Renal cortical epithelial cell (primary cell): ENCODE results near the gene RNF220. TPM values are rescaled to one million over a fixed set of nuclear protein-coding genes. Genes with fewer than 3 reads are reported as not detected.
"Not testable (repeated sequence)": the region's sequence is repeated elsewhere in the genome, so short reads cannot be mapped to it uniquely, and the experiment has no call there.

Experiments
- DNase-seq: peaks from one replicate; pipeline ENCODE4 v3.0.0-alpha.2; 2011; ENCODE audit warnings: low read depth
- total RNA-seq: library from RNA; depleted of rRNA; stranded (reverse); fragments of >200 nt; gene quantifications from 2 replicates; pipeline ENCODE4 v1.2.3, GENCODE V29; 2014

The RNF220 gene
- total RNA-seq, 1 donor from 2014 or later: 78.4 TPM

DNA sequence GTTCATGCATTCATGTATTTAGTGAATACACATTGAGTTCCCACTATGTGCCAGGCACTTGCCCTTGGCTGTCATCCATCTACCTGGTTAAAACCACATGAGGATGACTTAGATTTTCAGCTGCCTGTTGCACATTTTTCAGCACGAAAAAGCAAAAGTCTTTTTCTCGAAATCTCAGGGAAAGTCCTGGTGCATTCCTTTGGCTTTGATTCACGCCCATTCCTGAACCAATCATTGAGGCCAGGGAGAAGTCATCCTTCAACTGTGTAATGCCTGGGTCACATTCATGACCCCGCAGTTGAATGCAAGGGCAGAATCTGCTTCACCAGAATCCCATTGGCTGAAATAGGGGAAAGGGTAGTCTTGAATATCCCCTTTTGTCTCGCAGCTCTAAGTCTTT is 84.4 kb downstream of the RNF220 start:
- DNase-seq: no peak

- DNase-seq: no peak
Observed at GRCh38 chr1:44496541-44497171, 91.6 kb downstream of the RNF220 start.

DNA sequence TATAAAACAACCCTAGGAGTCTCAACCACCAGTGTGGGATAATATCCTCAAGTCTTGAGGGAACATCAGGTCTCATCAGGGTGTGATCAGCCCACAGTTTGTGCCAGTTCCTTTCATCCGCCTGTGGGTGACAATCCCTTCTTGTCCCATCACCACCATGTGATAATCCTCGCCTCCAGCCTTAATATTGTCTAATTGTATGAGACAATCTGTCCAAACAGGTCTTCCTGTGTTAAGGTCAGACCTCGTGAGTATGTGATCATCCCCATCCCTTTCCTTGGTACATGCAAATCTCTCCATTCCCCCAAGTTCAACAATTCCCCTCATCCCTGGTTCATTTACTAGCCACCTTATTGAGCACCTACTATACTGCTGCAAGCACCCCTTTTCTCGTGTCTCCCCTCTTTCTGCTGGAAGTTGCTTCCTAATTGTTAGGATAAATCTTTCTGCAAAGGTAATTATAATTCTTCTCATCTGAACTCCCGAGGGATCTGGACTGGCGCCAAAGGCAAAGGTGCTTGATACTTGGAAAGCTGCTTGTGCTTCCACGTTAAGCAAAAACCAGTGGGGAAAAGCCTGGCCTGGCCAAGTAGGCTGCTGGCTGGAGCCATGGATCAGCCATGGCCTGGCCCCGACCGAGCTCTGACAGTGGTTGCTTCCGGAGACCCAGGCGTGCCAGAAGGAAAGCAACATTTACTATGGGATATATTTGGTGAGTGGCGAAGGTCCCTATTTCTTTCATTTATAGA is 92.5 kb downstream of the RNF220 start:
- DNase-seq: no peak

- DNase-seq: no peak
Observed at GRCh38 chr1:44499306-44499705, 94.3 kb downstream of the RNF220 start.

DNA sequence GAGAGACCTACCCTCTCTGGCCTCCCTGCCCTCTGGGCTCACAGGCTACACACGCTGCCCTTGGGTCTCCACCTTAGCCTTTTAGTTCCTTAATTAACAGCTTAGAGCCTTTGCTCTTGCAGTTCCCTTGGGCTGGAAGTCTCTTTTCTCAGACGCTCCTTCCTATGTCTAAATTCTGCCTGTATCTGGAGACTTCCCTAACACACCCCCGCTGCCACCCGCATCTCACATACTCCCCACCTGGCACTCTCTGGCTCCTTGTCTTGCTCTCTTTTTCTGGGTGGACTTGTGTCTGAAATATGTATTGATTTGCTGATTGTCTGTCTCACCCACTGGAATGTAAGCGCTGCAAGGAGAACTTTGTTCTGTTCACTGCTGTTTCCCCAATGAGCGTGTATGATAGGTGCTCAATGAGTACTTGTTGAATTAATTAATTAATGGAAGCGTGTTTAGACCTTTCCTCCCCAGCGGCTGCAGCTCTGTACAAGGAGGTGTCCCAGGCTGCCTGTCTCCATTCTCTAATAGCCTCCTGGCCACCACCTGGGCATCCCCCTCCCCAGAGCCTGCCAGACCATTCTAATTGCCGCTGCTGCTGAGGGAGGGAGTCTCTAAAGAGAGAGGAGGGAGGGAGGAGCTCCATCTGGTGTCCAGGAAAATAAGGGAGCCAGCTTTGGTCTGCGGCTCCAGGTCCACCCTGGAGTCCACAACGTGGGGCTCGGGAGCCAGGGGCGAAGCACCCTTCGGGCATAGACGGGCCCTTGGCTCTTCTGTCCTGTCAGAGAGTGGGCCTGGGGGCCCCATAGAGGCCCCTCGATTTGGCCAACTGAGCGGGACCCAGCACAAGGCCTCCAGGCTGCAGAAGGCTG is 95.4 kb downstream of the RNF220 start:
- no peak for DNase-seq

GRCh38 chr1:44501047-44501890 is 96.2 kb downstream of the RNF220 start:
- no peak for DNase-seq

DNA sequence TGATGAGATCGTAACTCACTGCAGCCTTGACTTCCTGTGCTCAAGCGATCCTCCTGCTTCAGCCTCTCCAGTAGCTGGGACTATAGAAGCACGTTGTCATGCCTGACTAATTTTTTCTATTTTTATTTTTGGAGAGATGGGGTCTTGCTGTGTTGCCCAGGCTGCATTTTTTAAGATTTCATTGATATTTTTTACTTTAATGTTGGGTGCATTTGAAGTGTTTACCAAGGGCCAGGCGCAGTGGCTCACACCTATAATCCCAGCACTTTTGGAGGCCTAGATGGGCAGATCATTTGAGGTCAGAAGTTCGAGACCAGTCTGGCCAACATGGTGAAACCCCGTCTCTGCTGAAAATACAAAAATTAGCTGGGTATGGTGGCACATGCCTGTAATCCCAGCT is 97.8 kb downstream of the RNF220 start:
- not testable (repeated sequence) for DNase-seq

DNA sequence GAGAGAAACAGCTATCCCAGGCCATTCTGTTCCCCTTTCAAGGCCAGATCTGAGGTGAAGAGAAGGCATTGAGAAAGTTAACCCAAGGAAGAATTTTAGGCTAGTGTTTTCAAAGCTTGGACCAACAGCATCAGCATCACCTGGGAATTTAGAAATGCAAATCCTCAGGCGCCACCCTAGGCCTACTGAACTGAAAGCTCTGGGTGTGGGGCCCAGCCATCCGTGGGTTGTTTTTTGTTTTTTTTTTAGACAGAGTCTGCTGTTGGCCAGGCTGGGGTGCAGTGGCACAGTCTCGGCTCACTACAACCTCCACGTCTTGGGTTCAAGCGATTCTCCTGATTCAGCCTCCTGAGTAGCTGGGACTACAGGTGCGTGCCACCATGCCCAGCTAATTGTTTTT is 98.6 kb downstream of the RNF220 start:
- DNase-seq: no peak

DNA sequence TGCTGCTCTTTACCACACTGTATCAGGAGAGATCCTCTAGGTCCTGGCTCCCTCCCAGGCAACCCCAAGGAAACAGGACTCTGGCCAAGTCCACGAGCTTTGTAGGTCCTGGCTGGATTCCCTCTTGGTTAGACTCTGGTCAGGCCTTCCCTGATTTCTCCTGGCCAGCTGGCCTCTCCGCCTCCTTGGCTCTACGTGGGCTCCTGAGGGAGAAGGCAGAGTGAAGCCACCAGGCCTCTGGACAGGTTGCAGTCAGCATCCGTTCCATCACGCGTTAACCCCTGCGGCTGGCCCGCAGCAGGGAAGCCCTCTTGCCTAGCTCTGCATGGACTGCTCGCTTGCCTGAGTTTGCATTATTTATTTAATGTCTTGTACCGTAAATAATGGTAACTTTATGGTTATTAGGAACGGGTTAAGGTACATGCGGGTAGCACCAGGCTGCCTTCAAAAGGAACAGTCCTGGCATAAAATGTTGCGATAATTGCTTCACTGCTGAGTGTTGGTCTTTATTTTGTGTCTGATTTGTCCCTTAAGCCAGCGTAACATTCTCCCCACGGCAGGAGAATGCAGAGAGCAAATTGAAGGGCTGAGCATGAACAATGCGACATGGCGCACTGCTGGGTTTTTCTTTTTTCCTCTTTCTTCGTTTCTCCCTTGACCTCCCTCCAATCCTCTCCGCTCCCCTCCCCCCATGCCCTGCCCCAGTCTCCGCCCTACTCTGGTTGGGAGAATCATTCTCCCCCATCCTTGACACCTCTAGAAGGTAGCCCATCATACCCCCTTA is 100.3 kb downstream of the RNF220 start:
- no peak for DNase-seq

DNA sequence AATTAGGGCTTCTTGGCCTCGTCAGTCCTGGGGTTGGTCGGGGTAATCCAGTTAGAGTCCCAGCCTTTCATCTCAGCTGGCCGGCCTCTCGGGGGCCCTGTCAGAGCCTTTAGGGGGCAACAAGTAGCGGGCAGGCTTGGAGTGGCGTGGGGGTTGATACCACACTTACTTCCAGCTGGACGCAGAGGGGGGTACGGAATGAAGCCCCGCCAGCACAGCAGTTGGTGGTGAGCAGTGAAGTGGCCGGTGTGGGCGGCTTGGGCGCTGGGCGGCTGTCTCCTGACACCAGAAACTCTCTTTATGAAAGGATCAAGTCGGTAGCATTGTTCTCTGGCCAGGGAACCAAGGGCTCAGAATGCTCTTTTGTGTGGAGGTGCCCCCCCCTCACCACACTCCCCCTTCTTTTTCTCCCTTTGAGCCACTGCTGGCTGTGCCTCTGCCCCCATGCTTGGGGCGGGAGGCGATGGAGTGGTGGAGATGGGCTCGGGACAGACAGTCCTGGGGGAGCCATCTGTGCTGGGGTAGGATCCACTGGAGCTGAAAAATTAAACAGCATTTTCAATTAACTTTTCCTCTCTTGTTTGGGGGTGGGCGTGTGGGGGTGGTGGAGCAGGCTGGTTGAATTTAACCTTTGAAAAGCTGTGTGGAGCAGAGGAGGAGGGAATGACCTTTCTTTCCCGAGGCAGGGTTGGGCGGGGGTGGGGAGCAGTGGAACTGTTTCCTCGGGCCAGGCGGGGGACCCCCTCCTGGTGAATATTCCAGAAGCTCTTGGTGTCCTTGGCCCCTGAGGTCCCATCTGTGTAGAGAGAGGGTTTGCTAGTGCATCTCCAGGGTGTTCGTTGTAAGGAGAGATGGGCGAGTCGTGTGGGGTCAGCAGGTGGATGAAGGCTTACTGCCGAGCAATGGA is 102.7 kb downstream of the RNF220 start:
- no peak for DNase-seq

GRCh38 chr1:44508397-44508745 is 103.3 kb downstream of the RNF220 start:
- DNase-seq: no peak

DNA sequence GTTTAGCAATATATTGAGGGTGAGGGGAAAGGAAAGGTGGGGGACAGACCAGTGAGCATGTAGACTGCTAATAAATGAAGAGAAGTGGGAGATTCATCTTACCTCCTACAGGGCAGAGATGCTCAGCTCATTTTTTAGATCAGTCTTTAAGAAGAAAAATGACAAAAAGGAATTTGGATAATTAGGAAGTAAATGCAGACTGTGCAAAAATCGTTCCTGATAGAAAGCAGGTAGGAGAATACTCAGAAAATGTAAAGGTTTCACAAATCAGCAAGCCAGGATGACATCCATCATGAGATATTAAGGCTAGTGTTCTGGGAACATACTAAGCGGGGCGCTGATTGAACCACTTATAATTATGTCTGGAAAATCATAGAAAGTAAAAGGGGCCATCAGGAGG is 106.3 kb downstream of the RNF220 start:
- DNase-seq: no peak

- DNase-seq: no peak
Observed at GRCh38 chr1:44511769-44512168, 106.7 kb downstream of the RNF220 start.

DNA sequence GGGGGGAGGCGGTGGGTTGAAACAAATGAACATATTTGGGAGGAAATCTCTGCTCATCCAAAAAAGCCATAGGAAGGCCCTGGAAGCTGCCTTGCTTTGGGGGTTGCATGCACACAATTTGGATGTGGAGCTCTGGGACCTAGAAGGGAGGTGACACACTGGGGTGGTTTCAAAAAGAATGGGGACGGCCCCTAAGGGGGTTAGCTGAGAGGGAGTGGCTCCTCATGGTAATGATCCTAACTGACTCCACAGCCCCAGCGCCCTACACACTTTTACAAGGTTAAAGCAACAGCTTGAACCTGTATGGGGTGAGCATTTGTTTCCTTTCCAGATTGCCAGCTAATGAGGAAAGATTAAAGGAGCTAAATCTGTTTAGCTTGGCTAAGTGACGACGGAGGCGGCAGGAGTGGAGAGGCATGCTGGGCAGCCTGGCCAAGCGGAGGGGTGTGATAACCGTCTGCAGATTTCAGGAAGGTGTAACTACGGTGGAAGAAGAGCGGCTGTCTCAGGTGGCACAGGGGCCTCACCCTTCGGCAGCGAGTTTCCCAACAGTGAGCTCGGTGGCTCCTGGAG is 107.3 kb downstream of the RNF220 start:
- no peak for DNase-seq

DNA sequence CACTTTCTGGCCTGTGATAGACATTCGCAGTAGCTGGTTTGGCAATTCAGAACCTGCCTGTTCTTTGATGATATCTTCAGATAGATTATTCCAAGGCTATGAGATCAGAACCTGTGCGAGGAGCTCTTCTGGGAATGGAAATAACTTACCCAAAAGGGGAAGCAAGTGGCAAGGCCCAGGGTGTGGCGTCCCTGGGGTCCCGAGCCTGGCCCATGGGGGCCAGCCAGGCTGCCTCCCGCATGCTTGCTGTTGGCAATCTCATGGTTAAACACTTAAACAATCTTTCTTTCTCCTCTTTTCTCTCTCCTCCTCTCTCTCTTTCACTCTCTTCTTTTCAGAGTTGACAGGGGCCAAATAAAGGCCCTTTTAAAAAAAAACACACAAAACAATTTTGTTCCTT is 108.1 kb downstream of the RNF220 start:
- no peak for DNase-seq

- DNase-seq: no peak
Observed at GRCh38 chr1:44514673-44515072, 109.6 kb downstream of the RNF220 start.

DNA sequence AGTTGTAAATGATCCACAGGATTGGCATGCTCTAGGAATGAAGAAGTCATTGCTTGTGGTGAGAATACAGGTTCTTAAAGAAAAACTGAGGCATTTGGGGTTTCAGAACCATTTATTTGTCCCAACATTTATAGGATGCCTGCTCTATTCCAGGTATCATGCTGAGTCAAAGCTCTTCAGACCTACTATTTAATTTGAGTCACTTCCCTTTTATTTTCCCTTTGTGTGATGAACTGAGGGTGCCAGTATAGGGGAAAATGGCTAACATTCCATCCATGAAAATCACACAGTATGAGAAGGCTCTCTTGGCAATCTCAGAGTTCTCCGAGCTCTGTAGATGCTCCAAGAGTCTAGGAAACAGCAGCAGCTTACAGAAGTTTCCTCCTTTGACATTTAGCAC is 110.4 kb downstream of the RNF220 start:
- DNase-seq: peak; percentile 6

DNA sequence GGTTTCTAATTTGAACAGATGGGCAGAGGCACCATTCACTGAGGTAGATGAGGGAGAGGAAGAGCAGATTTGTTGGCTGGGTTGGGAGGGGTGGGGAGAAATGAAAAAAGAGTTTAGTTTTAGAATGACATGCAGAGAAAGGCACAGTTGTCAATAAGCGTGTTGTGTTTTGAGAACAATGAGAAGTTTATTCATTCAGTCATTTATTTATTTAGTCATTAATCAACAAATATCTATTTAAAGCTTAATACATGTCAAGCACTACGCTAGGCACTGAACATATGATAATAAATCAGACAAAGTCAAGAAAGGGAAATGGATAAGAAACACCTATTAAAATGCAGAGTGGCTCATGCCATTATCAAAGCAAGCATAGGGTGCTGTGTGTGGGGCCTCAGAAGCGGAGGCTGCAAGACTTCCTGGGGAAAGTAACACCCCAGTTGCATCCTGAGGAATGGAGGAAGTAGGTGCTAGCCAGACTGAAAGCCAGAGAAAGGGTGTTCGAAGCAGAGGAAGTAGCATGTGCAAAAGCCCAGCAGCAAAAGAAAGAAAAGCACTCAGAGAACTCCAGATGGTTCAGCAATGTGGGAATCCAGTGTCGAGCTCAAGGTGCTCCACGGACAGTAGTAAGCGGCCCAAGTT is 114.1 kb downstream of the RNF220 start:
- no peak for DNase-seq
